Stimulated activated CD4-positive, alpha-beta T cell treated with anti-CD3 and anti-CD28 coated beads, Interleukin-4, amount 100 ng/mL, for 48 hours (primary cell): ENCODE measurements around the gene NPAT.
"Not testable (repeated sequence)": the region's sequence is repeated elsewhere in the genome, so short reads cannot be mapped to it uniquely, and the experiment has no call there.

ENCODE experiments used
- DNase-seq, 2 donors: peaks; one replicate each; pipeline ENCODE4 v3.0.0-alpha.2; 2020; ENCODE audit warnings: low read depth in 2 of 2

Gene NPAT

GRCh38 chr11:108218912-108219783, 3.3 kb downstream of the NPAT start:
- no peak for DNase-seq

- DNase-seq = no peak
Measured at GRCh38 chr11:108218455-108218854, 4.0 kb downstream of the NPAT start.

GRCh38 chr11:108216988-108217387, 5.5 kb downstream of the NPAT start:
- DNase-seq = no peak

- no peak for DNase-seq
Measured at GRCh38 chr11:108213784-108214183, 8.7 kb downstream of the NPAT start.

DNA sequence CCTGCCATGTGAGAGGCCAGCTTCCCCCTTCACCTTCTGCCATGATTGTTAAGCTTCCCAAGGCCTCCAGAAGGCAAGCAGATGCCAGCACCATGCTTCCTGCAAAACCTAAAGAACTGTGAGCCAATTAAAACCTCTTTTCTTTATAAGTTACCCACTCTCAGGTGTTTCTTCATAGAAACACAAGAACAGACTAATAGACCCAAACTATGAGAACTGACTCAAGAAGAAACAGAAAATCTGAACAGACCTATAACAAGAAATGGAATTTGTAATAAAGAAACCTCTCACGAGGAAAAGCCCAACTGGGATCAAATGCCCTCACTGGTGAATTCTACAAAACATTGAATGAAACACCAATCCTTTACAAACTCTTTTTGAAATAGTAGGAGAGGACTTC, 12.0 kb downstream of the NPAT start:
- no peak for DNase-seq

DNA sequence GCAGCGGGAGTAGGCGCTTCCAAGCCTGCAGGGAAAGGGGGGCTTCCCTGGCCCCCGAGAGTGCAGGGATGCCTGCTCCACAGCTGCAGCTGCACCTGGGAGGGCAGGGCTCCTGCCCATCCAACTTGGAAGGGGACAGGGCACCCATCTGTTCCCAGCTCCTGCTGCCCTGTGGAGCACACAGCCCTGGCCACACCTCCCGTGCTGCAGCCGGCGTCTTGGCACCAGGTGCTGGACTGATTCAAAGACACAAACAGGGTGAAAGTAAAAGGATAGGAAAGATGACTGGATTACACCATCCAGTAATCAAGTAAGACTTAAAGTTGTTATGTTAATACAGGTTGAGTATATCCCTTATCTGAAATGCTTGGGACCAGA, 14.8 kb downstream of the NPAT start:
- no peak for DNase-seq

- DNase-seq = no peak
Measured at GRCh38 chr11:108206969-108207682, 15.3 kb downstream of the NPAT start.

GRCh38 chr11:108206171-108206570, 16.3 kb downstream of the NPAT start:
- DNase-seq = no peak

GRCh38 chr11:108204929-108205499, 17.4 kb downstream of the NPAT start:
- DNase-seq = no peak

GRCh38 chr11:108204376-108204775, 18.1 kb downstream of the NPAT start:
- no peak for DNase-seq

DNA sequence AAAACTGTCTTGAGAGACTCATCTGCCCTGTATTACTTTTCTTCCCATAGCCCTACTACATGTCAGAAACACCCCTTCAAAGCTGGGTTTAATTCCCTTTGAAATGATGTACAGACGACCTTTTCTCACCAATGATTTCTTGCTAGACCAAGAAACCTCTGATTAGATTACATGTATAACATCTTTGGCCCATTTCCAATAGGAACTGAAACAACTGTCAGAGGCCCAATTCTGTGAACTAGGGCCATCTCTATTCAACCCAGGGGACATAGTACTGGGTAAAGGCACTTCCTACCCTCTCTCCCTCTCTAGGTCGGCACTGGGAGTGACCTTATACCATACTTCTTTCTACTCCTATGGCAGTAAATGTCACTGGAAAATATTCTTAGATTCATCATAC, 19.4 kb downstream of the NPAT start:
- no peak for DNase-seq

DNA sequence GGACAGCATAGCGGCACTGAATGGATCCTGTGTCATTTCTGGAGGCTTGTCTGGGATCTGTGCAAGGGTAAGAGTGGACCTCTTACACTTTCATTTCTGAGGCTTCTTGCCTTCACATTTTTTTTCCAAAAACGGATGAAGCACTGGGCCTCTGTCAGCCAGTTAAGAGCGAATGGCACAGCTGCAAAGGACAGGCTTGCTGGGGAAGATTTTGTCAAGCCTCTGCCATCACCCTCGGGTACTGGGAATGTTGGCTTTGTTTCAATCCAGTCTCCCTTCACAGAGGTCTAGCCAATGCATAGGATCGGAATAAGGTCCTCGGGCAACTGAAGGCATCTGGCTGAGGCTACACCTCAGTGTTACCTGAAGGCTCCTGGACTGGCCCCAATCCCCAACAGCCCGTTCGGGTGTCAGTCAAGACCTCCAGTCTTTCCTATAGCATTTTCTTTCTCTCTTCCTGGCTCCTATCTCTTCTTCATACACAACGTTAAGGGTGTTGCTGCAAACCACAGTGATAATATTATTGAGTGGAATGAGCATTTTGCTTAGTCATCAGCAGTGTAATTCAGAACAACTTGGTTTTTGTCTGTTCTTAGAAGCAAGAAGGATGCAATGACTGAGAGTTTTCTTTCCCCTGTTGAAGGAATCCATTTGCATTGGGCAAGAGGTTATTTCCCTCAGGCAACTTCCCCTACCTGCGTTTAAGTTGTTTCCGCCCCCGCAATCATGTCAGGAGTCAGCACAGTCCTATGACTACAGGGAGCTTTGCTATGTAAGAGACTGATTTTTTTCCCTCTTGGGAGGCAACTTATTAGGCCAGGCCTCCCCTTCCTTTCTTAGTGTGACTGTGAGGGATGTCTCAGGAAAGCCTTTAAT, 22.8 kb downstream of the NPAT start:
- peak; percentile 61 to 70 for DNase-seq

DNA sequence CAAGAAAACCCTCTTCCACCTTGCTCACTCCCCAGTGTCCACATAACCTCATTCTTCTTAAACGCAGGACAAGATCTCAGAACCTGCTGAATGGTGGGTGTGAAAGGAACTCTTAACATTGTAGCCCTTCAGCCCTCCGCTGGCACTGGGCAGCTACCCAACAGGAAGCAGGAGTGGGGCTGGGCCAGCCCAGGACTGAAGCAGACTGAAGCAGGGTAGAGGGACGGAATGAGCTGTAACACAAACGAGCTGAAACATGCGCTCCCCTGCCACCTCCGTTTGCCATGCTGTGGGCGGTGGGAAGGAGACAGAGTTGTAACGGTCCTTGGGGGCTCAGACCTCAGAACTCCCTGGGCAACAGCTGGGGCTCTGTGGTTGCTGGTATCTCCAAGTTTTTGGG, 23.6 kb downstream of the NPAT start:
- DNase-seq = no peak

DNA sequence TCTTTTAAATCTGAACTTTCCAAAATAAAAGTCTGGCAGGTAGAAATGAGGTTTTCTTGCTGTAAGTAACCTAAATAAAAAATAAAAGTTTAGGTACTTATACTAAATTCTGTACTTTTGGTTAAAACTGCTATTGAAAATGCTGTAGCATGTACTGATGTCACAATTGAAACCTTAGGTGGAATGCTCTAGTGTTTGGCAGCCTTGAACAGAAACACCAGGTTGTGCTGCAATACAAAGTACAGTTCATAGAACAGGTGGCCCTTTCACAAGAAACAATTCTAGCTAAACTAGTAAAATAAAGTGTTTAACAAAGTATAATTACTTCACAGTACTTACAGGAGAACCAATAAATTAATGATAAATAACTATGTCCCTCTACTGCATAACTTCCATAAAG, 25.1 kb downstream of the NPAT start:
- DNase-seq = no peak

DNA sequence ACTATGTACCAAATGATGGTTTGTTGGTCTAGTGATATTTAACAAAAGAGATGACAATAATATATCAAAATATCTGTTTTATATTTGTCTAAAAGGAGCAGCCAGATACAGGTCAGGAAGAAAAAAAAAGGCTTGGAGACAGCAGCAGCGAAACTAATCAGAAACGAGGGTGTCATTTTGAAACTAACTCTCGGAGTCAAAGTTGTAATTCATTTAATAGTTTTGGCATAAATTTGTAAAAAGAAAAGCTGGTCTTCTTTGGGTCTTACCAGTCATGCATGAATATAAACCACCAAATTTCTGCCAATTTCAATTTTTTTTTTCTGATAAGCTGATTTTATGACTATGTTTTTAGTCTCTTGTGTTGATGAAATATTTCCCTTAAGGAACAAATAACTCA, 25.5 kb downstream of the NPAT start:
- no peak for DNase-seq

GRCh38 chr11:108193725-108194124, 28.7 kb downstream of the NPAT start:
- DNase-seq = no peak

DNA sequence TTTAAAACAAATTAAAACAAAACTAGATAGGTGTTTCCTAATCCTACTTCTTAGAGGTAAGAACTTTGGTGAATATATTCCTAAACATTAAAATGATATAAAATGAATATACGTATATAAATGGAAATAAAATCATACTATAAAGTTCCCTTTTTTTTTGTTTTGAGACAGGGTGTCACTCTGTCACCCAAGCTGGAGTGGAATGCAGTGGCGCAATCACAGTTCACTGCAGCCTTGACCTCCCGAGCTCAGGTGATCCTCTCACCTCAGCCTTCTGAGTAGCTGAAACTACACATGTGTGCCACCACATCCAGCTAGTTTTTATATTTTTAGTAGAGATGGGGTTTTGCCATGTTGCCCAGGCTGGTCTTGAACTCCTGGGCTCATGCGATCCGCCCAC, 44.9 kb downstream of the NPAT start:
- DNase-seq = no peak

- no peak for DNase-seq
Measured at GRCh38 chr11:108170184-108170583, 52.3 kb downstream of the NPAT start.

- no peak for DNase-seq
Measured at GRCh38 chr11:108167624-108168023, 54.8 kb downstream of the NPAT start.

- not testable (repeated sequence) for DNase-seq
Measured at GRCh38 chr11:108162878-108163277, 59.6 kb downstream of the NPAT start.

DNA sequence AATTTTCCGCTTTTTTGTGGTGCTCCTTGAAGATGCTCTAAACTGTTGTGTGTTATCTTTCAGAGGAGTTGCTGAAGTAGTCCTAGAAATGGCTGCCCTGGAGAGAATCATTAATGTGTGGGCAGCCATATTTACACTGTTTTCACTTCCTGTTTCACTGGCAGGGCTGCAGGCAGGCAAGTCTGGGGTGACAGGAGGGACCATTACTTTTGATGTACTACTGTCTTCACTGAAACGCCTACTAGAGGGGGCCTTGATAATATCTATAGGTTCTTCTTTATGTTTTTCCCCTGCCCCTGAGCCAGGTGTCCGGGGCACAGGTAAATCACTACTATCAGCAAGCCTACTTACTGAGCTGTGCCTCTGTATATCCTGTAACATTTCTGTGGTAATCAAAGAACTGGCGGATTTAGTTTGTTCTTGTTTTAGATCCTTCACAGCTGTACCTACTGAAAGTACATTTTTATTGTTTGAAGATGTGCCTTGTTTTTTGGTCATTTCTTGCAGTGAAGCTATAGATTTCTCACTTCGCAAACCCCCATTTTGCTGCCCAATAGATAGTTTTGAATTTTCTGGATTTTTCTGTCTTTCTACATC, 61.4 kb downstream of the NPAT start:
- no peak for DNase-seq

GRCh38 chr11:108154591-108154990, 67.8 kb downstream of the NPAT start:
- DNase-seq = no peak
